Fibroblast of skin of right quadriceps (primary cell): ENCODE data around the gene TLCD2.
A peak's percentile ranks its signal among the peaks of the same experiment; 100 is the strongest.
"Not testable (repeated sequence)": the region's sequence is repeated elsewhere in the genome, so short reads cannot be mapped to it uniquely, and the experiment has no call there.

Source experiments
- DNase-seq: peaks from one replicate; pipeline ENCODE4 v3.0.0-alpha.2; 2013

Gene TLCD2

GRCh38 chr17:1716076-1716911, 6.1 kb upstream of the TLCD2 start:
- DNase-seq, result peak; percentile 100

GRCh38 chr17:1715803-1716075, 5.6 kb upstream of the TLCD2 start:
- DNase-seq, result no peak

GRCh38 chr17:1714980-1715802, 5.0 kb upstream of the TLCD2 start:
- peak; percentile 88 for DNase-seq

GRCh38 chr17:1714427-1714979, 4.3 kb upstream of the TLCD2 start:
- peak; percentile 99 for DNase-seq

- DNase-seq, result peak; percentile 40
Measured at GRCh38 chr17:1713878-1714426, 3.8 kb upstream of the TLCD2 start.

GRCh38 chr17:1713160-1713877, 3.1 kb upstream of the TLCD2 start:
- no peak for DNase-seq

- no peak for DNase-seq
Measured at GRCh38 chr17:1712271-1712670, 2.1 kb upstream of the TLCD2 start.

- no peak for DNase-seq
Measured at GRCh38 chr17:1711804-1712203, 1.6 kb upstream of the TLCD2 start.

GRCh38 chr17:1710807-1711553, 803 bp upstream of the TLCD2 start:
- no peak for DNase-seq

- DNase-seq, result no peak
Measured at GRCh38 chr17:1709403-1709951, 700 bp downstream of the TLCD2 start.

GRCh38 chr17:1708791-1709346, 1.3 kb downstream of the TLCD2 start:
- not testable (repeated sequence) for DNase-seq

- DNase-seq, result no peak
Measured at GRCh38 chr17:1707107-1707506, 3.1 kb downstream of the TLCD2 start.

- no peak for DNase-seq
Measured at GRCh38 chr17:1705004-1705403, 5.2 kb downstream of the TLCD2 start.

- DNase-seq, result no peak
Measured at GRCh38 chr17:1703063-1703462, 7.1 kb downstream of the TLCD2 start.

GRCh38 chr17:1699891-1700290, 10.3 kb downstream of the TLCD2 start:
- not testable (repeated sequence) for DNase-seq

- DNase-seq, result no peak
Measured at GRCh38 chr17:1697681-1698080, 12.5 kb downstream of the TLCD2 start.

- no peak for DNase-seq
Measured at GRCh38 chr17:1695365-1695764, 14.8 kb downstream of the TLCD2 start.

- DNase-seq, result peak; percentile 21
Measured at GRCh38 chr17:1693339-1693738, 16.8 kb downstream of the TLCD2 start.

- DNase-seq, result no peak
Measured at GRCh38 chr17:1690544-1691221, 19.5 kb downstream of the TLCD2 start.

- DNase-seq, result not testable (repeated sequence)
Measured at GRCh38 chr17:1688405-1688804, 21.8 kb downstream of the TLCD2 start.

- no peak for DNase-seq
Measured at GRCh38 chr17:1686086-1686485, 24.1 kb downstream of the TLCD2 start.
